Thyroid gland (tissue), 4 donors: Measurements from ENCODE around the gene CAP1.

ENCODE experiments used
- CTCF ChIP-seq, 6 experiments: fragments of 200-600 bp in 3 of 6; fragments of 450-650 bp in 3 of 6; sonication (generic) in 3 of 6; IDR thresholded peaks; one replicate each; pipeline ENCODE4 v1.5.1; 2016 to 2019; ENCODE audit warnings: antibody characterized with exemption in 6 of 6, mild to moderate bottlenecking in 2 of 6, inconsistent platforms in 1 of 6, moderate library complexity in 1 of 6
- POLR2A ChIP-seq, 2 donors: fragments of 450-650 bp; IDR thresholded peaks; one replicate each; pipeline ENCODE4 v1.6.1; 2017; ENCODE audit warnings: antibody characterized with exemption in 2 of 2, mild to moderate bottlenecking in 2 of 2, moderate library complexity in 1 of 2

- TF ChIP-seq CTCF (IDR thresholded peaks at IDR 0.05), result no peak
- no peak for TF ChIP-seq POLR2A (IDR thresholded peaks at IDR 0.05)
Observed at GRCh38 chr1:40045766-40046165, 5.2 kb downstream of the CAP1 start.
